Suprapubic skin (tissue), 4 donors: Measurements from ENCODE around the gene INPP5B. TPM values are rescaled to one million over a fixed set of nuclear protein-coding genes. Genes with fewer than 3 reads are reported as not detected.
A peak's percentile ranks its signal among the peaks of the same experiment; 100 is the strongest.

Experiments used
- DNase-seq, 2 donors: peaks; one replicate each; pipeline ENCODE4 v3.0.0-alpha.2; 2019; ENCODE audit warnings: low spot score in 2 of 2
- H3K27ac ChIP-seq: fragments of 200-600 bp; sonication (generic); one replicate; pipeline ENCODE4 v1.5.1; 2019
- H3K27me3 ChIP-seq: fragments of 200-600 bp; sonication (generic); one replicate; pipeline ENCODE4 v1.5.1; 2019
- H3K36me3 ChIP-seq: fragments of 200-600 bp; sonication (generic); one replicate; pipeline ENCODE4 v1.5.1; 2019
- H3K4me1 ChIP-seq: fragments of 200-600 bp; sonication (generic); one replicate; pipeline ENCODE4 v1.5.1; 2019
- H3K4me3 ChIP-seq: fragments of 200-600 bp; sonication (generic); one replicate; pipeline ENCODE4 v1.5.1; 2019; ENCODE audit warnings: mild to moderate bottlenecking
- H3K9me3 ChIP-seq: fragments of 200-600 bp; sonication (generic); one replicate; pipeline ENCODE4 v1.5.1; 2019
- CTCF ChIP-seq, 2 donors: fragments of 200-600 bp in 1 of 2; fragments of 450-650 bp in 1 of 2; sonication (generic) in 1 of 2; IDR thresholded peaks; one replicate each; pipeline ENCODE4 v1.5.1; 2016 to 2019; ENCODE audit warnings: antibody characterized with exemption in 2 of 2, mild to moderate bottlenecking in 1 of 2, moderate library complexity in 1 of 2
- EP300 ChIP-seq: sonication (generic); formaldehyde crosslinking; IDR thresholded peaks from one replicate; pipeline ENCODE4 v1.6.1; 2017; ENCODE audit warnings: antibody characterized with exemption
- POLR2A ChIP-seq, 2 donors: fragments of 450-650 bp; IDR thresholded peaks; one replicate each; pipeline ENCODE4 v1.6.1; 2017; ENCODE audit warnings: antibody characterized with exemption in 2 of 2, mild to moderate bottlenecking in 2 of 2, moderate library complexity in 2 of 2
- POLR2AphosphoS5 ChIP-seq, 3 donors: sonication (generic); formaldehyde crosslinking; IDR thresholded peaks; one replicate each; pipeline ENCODE4 v1.6.1; 2017; ENCODE audit warnings: antibody characterized with exemption in 3 of 3
- WGBS: methylation state at CpG from one replicate; pipeline ENCODE4 v1.1.5; 2018; 5-methylcytosine and 5-hydroxymethylcytosine counted together
- total RNA-seq, 4 donors: library from RNA; depleted of rRNA; stranded (reverse); fragments of >200 nt; gene quantifications; one replicate each; pipeline ENCODE4 v1.1.0, GENCODE V29; 2016

The INPP5B gene
- total RNA-seq, 4 donors from 2014 or later, result 14.0 to 30.9 (median 17.9) TPM

GRCh38 chr1:37814252-37814651, 132.6 kb downstream of the INPP5B start:
- no peak for DNase-seq
- no peaks in the 10 kb centered on the region for H3K9me3 ChIP-seq
- H3K4me3 ChIP-seq, result no peak overlapping the region
- H3K27me3 ChIP-seq, result no peaks in the 10 kb centered on the region
- H3K4me1 ChIP-seq, result peaks cover 19% of the 10 kb centered on the region
- H3K27ac ChIP-seq, result no peak overlapping the region
- TF ChIP-seq POLR2AphosphoS5 (IDR thresholded peaks at IDR 0.05), result no peak
- TF ChIP-seq EP300, result no peak
- no peak for TF ChIP-seq CTCF (IDR thresholded peaks at IDR 0.05)
- no peak for TF ChIP-seq POLR2A (IDR thresholded peaks at IDR 0.05)
- WGBS, result 76% methylated on average over 7 of the region's 7 CpGs
- H3K36me3 ChIP-seq, result peaks cover 44% of the 10 kb centered on the region

- TF ChIP-seq POLR2AphosphoS5 (IDR thresholded peaks at IDR 0.05) (no peak), EP300 (no peak), CTCF (IDR thresholded peaks at IDR 0.05) (no peak), POLR2A (IDR thresholded peaks at IDR 0.05) (no peak)
- no peak overlapping the region for H3K4me3 ChIP-seq
- no peaks in the 10 kb centered on the region for H3K27me3 ChIP-seq
- H3K36me3 ChIP-seq, result peaks cover 38% of the 10 kb centered on the region
- H3K9me3 ChIP-seq, result no peaks in the 10 kb centered on the region
- H3K4me1 ChIP-seq, result peaks cover 25% of the 10 kb centered on the region
- WGBS, result 62% methylated on average over 1 of the region's 2 CpGs
- no peak for DNase-seq
- no peak overlapping the region for H3K27ac ChIP-seq
These were observed 133.2 kb downstream of the INPP5B start for GRCh38 chr1:37813529-37814145.

GRCh38 chr1:37811027-37811655, 135.7 kb downstream of the INPP5B start:
- no peaks in the 10 kb centered on the region for H3K27me3 ChIP-seq
- peaks cover 39% of the 10 kb centered on the region for H3K4me1 ChIP-seq
- peak in 1 of 2 donors; percentile 79 for DNase-seq
- H3K27ac ChIP-seq, result peak overlapping the region; percentile 27
- H3K9me3 ChIP-seq, result no peaks in the 10 kb centered on the region
- 42% methylated on average over 7 of the region's 7 CpGs for WGBS
- peaks cover 20% of the 10 kb centered on the region for H3K36me3 ChIP-seq
- no peak for TF ChIP-seq POLR2A (IDR thresholded peaks at IDR 0.05)
- peak; percentile 13 to 89 for TF ChIP-seq CTCF (IDR thresholded peaks at IDR 0.05)
- H3K4me3 ChIP-seq, result no peak overlapping the region

Other genes with a start within 250 kb of the INPP5B start
- gene EPHA10, start 181.9 kb downstream of the INPP5B start, total RNA-seq, result under 1 TPM in 2 of 4 donors, not detected in 2; 0.23 to 0.34 TPM
- 1 to 10 TPM; 6.7 to 9.2 (median 7.5) TPM for gene MANEAL, start 153.2 kb downstream of the INPP5B start, total RNA-seq
- 10 to 100 TPM; 27.7 to 54.5 (median 41.2) TPM for gene C1orf122, start 139.3 kb downstream of the INPP5B start, total RNA-seq
- gene YRDC, start 138.8 kb downstream of the INPP5B start, total RNA-seq, result 10 to 100 TPM; 13.1 to 41.7 (median 26.1) TPM
- 10 to 100 TPM in 2 of 4 donors, 1 to 10 TPM in 2; 8.8 to 13.5 (median 11.2) TPM for gene MTF1, start 87.5 kb downstream of the INPP5B start, total RNA-seq
- gene SF3A3, start 43.0 kb upstream of the INPP5B start, total RNA-seq, result 10 to 100 TPM; 36.9 to 68.4 (median 43.6) TPM
- 10 to 100 TPM; 19.1 to 46.4 (median 35.1) TPM for gene FHL3, start 58.5 kb upstream of the INPP5B start, total RNA-seq
- gene UTP11, start 65.7 kb upstream of the INPP5B start, total RNA-seq, result 10 to 100 TPM; 32.1 to 48.5 (median 39.5) TPM
- gene POU3F1, start 99.7 kb upstream of the INPP5B start, total RNA-seq, result 10 to 100 TPM in 3 of 4 donors, 1 to 10 TPM in 1; 8.8 to 28.5 (median 13.5) TPM